PFSK-1 (cell line): ENCODE measurements around the gene CD37.

ENCODE experiments used
- SIN3A ChIP-seq: IDR thresholded peaks from 2 replicates; pipeline ENCODE4 v1.6.1; 2012; ENCODE audit warnings: mild to moderate bottlenecking, low read length, moderate library complexity, borderline replicate concordance; ENCODE audit not compliant: insufficient read depth
- TAF1 ChIP-seq: IDR thresholded peaks from 2 replicates; pipeline ENCODE4 v1.6.1; 2012; ENCODE audit warnings: low read length, control low read depth, borderline replicate concordance; ENCODE audit not compliant: insufficient read depth
- TF ChIP-seq, protein P1 (sequence below), 2 experiments: IDR thresholded peaks; 2 replicates each; pipeline versions ENCODE4 v1.6.1 to v1.8.0; 2011 to 2012; ENCODE audit warnings: low read depth in 2 of 2, low read length in 2 of 2, control low read depth in 1 of 2, inconsistent platforms in 1 of 2, mild to moderate bottlenecking in 1 of 2, moderate library complexity in 1 of 2; ENCODE audit not compliant: insufficient read depth in 1 of 2

GRCh38 chr19:49364083-49364737 is 29.0 kb downstream of the CD37 start:
- TF ChIP-seq, protein P1, sequence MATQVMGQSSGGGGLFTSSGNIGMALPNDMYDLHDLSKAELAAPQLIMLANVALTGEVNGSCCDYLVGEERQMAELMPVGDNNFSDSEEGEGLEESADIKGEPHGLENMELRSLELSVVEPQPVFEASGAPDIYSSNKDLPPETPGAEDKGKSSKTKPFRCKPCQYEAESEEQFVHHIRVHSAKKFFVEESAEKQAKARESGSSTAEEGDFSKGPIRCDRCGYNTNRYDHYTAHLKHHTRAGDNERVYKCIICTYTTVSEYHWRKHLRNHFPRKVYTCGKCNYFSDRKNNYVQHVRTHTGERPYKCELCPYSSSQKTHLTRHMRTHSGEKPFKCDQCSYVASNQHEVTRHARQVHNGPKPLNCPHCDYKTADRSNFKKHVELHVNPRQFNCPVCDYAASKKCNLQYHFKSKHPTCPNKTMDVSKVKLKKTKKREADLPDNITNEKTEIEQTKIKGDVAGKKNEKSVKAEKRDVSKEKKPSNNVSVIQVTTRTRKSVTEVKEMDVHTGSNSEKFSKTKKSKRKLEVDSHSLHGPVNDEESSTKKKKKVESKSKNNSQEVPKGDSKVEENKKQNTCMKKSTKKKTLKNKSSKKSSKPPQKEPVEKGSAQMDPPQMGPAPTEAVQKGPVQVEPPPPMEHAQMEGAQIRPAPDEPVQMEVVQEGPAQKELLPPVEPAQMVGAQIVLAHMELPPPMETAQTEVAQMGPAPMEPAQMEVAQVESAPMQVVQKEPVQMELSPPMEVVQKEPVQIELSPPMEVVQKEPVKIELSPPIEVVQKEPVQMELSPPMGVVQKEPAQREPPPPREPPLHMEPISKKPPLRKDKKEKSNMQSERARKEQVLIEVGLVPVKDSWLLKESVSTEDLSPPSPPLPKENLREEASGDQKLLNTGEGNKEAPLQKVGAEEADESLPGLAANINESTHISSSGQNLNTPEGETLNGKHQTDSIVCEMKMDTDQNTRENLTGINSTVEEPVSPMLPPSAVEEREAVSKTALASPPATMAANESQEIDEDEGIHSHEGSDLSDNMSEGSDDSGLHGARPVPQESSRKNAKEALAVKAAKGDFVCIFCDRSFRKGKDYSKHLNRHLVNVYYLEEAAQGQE (IDR thresholded peaks at IDR 0.05; ENCODE audit: insufficient read depth in 1 of 2, low read depth in 2 of 2, low read length in 2 of 2), result no peak
- TF ChIP-seq SIN3A (no peak), TAF1 (no peak)
